Liver (tissue), 3 donors: Measurements from ENCODE around the gene ZNF189.

Experiments
- CTCF ChIP-seq: fragments of 150-350 bp; IDR thresholded peaks from 2 replicates; pipeline ENCODE4 v1.5.1; 2017; ENCODE audit warnings: improper control_type of control experiment, low read depth, low read length; ENCODE audit not compliant: missing input control
- HNF4A ChIP-seq, 2 donors: conservative IDR thresholded peaks; 2 replicates each; pipeline ENCODE4 v1.6.1; 2016; ENCODE audit warnings: antibody characterized with exemption in 2 of 2, mild to moderate bottlenecking in 2 of 2
- HNF4G ChIP-seq: IDR thresholded peaks from 2 replicates; pipeline ENCODE4 v1.6.1; 2016; ENCODE audit warnings: antibody characterized with exemption
- JUND ChIP-seq, 2 donors: IDR thresholded peaks; 2 replicates each; pipeline ENCODE4 v1.6.1; 2016; ENCODE audit warnings: antibody characterized with exemption in 2 of 2
- MAX ChIP-seq: IDR thresholded peaks from 2 replicates; pipeline ENCODE4 v1.6.1; 2016; ENCODE audit warnings: antibody characterized with exemption
- REST ChIP-seq: IDR thresholded peaks from 2 replicates; pipeline ENCODE4 v1.6.1; 2016; ENCODE audit warnings: antibody characterized with exemption, mild to moderate bottlenecking
- SP1 ChIP-seq: IDR thresholded peaks from 2 replicates; pipeline ENCODE4 v1.6.1; 2018; ENCODE audit warnings: antibody characterized with exemption, mild to moderate bottlenecking
- TAF1 ChIP-seq: conservative IDR thresholded peaks from 2 replicates; pipeline ENCODE4 v1.6.1; 2016; ENCODE audit warnings: antibody characterized with exemption, mild to moderate bottlenecking
- YY1 ChIP-seq: IDR thresholded peaks from 2 replicates; pipeline ENCODE4 v1.6.1; 2016; ENCODE audit warnings: antibody characterized with exemption, mild to moderate bottlenecking
- TF ChIP-seq, protein P1 (sequence below): IDR thresholded peaks from 2 replicates; pipeline ENCODE4 v1.6.1; 2016; ENCODE audit warnings: antibody characterized with exemption
- donor health status: healthy.
- donor health status: healthy.

DNA sequence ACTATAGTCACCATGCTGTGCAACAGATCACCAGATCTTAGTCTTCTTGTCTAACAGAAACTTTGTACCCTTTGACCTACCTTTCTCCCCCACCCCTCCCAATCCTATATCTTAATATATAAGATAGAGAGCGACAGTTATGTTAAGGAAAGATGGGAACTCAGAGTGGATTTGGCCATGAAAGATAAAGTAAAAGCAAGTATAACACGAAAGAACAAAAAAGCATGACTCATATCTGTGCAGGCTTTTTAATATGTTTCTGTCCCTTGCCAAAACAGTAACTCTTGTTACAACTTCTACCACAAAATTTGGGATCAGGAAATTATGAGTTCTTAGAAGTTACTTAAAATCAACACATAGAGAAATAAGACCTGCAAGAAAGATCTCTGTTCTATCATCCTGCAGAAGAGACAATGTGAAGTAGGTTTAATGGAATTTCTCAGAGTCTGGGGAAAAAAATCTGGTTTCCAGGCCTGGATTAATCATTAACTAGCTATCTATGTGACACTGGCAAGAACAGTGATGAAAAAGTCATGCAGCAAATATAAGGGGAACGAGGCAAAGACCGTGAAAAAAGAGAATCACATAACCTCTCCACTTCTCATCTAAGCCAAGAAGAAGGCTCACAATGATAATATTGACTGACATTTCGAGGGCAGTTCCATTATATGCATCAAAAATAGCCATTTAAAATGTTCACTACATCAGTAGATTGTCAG, 32.5 kb upstream of the ZNF189 start:
- TF ChIP-seq SP1 (no peak), CTCF (no peak), TAF1 (no peak), YY1 (no peak), REST (no peak), JUND (IDR thresholded peaks at IDR 0.05) (peak in 1 of 2 donors; percentile 25), HNF4G (no peak), MAX (no peak), HNF4A (conservative IDR thresholded peaks at IDR 0.05) (no peak)
- TF ChIP-seq, protein P1, sequence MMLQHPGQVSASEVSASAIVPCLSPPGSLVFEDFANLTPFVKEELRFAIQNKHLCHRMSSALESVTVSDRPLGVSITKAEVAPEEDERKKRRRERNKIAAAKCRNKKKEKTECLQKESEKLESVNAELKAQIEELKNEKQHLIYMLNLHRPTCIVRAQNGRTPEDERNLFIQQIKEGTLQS = peak; percentile 39
